ENCODE results near the gene ELFN1.

The ELFN1 gene

DNA sequence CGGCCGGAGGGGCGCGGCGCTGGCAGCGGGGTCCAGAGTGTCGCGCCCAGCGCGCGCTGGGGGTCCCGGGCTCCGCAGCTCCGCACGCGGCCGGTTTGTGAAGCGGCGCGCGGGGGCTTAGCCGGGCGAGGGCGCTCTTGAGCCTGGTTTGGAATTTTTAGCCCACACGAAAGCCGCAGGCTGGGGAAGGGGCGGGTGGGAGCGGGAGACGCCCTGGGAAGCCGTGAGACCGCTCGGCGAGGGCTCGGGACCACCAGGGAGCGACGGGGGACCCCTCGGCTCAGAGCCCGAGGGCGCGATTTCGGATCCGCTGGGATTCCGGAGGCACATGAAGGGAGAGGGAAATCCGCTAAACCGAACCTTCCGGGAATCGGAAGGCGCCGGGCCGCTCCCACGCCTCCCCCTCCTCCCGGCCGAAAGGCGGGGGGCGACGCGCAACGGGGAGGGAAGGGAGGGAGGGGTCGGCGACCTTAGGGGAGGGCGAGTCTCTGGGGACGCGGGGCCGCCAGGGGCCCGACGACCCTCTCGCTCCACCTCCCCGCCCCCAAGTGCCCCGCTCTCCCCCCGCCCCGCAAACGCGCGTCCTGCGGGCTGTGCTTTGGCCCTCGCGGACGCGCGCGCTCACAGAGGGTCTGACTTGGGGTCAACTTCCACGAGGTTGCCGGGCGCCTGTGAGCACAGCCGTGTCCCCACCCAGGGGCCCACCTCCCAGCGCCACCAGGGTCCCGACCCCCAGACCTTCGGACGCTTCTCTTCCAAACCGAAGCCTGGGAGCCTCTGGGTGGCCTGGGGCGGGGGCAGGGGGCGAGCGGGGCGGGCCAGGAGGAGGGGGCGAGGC lies 5.1 kb upstream of the ELFN1 start:
- peak; percentile 22 for DNase-seq

- DNase-seq: no peak
Observed at GRCh38 chr7:1665549-1666316, 4.3 kb upstream of the ELFN1 start.

DNA sequence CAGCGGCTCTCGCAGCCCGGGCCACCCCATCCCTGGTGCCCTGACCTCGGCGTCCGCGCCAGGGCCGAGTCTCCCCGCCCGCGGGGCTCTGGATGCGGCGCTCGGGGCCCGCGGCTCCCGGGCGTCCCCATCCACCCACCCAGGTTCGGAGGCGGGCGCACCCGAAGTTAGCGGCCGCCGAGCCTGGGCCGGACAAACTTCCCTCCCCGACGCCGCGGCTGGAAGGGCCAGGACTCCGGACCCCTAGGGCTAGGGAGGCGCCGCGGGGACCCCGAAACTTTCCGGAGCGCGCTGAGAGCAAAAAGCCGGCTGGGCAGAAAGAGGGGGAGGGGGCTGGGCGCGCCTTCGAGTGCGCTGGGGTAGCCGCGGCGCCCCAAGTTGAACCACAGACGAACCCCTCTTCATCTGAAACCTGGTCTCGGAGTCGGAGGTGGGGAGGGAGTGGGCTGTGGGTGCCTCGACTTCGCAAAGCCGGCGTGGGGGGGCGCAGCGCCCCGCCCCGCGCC lies 3.7 kb upstream of the ELFN1 start:
- DNase-seq: no peak

- no peak for DNase-seq
Observed at GRCh38 chr7:1666823-1667565, 3.1 kb upstream of the ELFN1 start.

DNA sequence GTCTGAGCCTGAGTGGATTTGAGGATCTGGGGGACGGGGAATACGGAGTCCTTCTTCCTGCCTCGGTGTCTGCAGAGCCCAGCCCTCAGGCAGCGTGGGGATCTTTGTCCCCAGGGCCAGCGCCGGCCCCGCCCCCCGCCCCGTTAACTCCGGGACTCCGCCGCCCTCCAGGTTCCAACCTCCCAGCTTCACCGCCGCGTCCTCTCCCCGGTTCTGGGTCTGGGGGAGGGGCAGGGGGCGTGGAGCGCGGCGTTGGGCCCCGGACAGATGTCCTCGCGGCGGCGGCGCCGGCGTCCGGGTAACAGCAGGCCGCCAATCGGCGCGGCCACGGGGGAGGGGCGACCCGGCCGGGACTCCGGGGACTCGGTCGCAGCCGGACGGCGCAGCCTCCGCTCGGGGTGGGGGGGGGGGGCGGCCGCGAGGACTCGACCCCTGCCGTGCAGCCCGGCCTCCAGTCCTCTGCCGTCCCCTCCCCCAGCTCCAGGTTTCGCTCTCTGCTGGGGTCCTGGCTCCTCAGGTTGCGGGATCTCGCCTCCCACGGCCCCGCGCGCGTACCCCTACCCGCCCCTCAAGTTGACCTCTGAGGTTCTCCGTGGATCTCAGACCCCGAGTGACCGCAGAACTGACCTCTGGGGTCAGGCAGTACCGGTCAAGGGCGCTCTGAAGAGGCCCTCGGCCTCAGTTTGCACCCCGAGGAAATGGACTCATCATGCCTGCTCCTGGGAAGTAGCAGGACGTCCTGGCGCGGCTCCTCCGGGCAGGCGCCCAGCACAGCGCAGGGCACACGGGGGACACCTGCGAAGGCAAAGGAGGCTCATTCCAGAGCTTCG lies 2.3 kb upstream of the ELFN1 start:
- DNase-seq: peak; percentile 6

DNA sequence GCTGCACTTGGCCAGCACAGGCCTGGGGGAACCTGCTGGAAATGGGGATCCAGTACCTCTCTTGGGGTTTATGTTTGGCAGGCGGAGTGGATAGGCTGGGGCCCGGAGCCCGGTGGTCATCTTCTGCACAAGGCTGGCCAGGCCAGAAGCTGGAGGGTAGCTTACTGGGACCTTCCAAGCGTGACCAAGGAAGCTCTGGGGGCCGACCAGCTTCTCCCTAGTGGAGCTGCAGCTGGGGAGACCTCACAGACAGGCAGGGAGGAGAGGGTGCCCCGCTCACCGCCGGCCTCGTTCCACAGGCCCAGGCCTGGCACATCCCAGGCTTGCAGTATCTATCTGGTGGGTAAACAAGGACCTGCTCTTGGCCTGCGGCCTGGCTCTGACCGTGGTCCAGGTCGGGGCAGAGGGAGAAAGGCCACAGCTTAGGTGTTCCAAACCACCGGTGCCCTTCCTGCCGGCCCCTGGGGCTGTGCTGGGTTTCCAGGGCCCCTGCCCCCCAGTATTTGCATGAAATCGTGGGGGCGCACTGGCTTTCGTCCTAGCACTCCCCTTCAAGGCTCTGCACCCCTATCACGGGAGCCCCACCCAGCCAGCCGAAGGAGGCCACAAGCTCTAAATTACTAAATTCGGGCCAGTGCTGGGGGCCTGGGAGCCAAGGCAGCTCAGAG lies 1.5 kb upstream of the ELFN1 start:
- no peak for DNase-seq

DNA sequence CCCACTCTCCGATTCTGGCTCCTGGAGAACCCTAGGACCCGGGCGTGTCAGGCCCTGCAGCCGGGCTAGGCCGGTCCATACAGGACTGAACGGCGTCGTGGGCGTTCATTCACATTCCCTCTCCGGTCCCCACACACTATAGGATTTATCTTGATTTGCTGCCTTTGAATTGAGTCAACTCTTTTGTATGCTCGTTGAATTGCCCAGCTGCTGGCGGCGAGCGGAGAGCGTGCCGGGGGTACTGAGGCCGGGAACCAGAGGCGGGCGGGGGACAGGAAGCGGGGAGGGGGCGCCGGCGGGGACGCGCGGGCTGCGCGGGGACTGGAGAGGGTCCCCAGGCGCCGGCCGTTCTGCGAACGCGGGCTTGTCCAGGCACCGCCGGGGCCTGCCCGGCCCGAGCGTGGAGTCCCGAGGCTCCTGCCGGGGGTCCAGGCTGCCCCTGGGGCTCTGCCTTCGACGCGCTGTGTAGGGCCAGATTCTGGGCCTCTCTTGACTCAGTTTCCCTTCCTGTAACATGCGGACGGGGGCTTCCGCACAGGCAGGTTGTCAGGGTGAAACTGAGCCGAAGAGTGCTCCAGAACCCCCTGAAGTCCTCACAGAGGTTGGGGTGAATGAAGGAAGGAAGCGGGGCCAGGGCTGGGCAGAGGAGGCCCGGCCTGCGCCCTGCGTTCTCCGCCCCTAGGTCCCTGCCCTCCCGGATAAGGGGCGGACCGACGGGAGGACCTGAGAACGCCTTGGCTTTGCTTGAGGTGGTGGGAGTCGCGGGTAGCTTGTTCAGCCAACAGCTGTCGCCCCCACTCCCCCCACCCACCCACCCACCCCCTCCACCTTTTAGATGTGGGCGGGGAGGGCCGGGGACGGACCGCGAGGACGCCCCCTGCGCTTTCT lies 769 bp upstream of the ELFN1 start:
- peak; percentile 45 for DNase-seq

GRCh38 chr7:1670894-1671593 lies 967 bp downstream of the ELFN1 start:
- no peak for DNase-seq

DNA sequence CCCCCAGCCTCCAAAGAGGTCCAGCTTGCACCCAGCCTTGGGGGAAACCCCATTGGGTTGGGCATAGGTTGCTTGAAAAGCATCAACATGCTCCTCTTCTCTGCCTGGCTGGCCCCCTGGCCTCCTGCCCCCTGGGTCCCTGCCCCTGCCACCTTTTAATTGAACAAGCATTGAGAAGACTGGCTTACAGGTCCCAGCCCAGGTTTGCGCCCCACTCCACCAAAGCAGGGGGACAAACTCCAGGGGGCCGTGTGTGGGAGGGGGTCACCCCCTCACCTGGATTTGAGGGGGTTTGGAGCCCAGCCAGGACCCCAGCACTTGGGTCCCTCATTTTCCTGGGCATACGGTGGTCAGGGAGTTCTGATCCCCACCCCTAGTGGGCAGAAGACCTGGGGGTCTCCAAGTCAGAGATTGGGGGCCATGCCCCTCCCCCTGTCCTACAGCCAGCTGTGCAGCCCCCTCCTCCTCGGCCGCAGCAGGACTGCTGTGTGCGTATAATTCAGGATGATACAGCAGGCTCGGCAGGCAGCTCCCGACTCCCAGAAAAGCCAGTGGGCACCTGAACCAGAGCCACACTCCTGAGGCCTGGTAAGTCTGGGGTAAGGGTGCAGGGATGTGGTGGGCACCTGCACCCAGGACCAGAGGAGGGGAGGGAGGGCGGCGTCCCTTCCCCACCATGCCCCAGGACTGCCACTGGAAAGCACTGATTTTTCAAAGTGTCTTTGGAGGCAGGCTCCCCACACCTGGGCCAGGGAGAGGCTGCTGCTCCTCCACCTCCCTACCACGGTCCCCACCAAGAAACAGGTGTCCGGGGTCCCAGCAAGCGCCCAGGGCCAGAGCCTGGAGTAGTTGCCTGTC lies 1.7 kb downstream of the ELFN1 start:
- DNase-seq: no peak

GRCh38 chr7:1672851-1673486 lies 2.9 kb downstream of the ELFN1 start:
- DNase-seq: no peak

DNA sequence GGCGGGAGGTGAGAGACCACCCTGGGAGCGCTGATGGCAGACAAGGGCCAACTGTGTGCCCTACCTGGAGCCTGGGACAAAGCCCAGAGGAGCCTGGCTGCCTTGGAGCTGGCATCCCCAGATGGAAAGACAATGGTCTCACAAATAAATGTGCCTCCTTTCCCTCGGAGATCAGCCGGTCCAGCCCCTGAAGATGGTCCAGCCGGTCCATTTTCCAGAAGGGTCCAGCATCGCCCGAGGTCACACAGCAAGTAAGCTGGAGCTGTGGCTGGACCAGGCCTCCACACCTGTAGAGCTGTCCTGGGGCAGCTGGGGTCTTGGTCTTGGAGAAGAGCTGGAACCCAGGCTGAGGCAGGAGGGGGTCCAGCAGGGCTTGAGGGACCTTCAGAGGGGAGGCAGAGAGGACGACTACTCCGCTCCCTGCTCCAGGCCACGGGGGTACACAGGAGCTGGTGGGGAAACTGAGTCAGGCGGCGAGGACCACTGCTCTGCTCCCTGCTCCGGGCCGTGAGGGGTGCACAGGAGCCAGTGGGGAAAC lies 3.6 kb downstream of the ELFN1 start:
- DNase-seq: no peak

GRCh38 chr7:1674161-1675035 lies 4.3 kb downstream of the ELFN1 start:
- no peak for DNase-seq

DNA sequence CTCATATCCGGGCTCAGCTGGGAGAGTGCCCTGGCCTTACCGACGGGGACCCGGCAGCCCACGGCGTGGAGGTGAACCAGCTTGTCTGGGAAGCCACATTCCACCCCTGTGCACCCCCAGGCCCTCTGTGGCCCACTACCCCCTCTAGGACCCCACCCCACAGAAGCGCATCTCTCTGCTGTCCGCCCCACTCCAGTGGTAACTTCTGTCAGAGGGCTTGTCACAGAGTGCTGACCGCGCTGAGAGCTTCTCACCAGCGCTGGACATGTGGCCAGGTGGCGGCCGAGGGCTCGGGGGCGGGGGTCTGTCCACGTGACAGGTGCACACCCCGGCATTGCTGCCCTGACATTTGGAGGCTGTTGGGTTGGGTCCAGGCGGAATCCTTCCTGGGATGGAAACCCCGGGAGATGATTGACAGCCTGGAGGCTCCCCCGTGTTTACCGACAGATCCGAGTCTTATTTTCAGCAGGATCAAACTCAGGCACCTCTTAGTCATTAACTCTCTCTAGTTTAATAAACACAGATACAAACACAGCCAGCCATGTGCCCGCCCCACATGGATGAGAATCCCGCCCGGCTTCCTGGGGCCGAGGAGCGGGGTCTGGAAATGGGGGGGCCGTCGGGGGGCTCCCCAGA lies 5.1 kb downstream of the ELFN1 start:
- DNase-seq: no peak

GRCh38 chr7:1675673-1676549 lies 5.8 kb downstream of the ELFN1 start:
- DNase-seq: no peak

GRCh38 chr7:1676550-1677078 lies 6.5 kb downstream of the ELFN1 start:
- no peak for DNase-seq
